ENCODE measurements around the gene XIRP2.

DNA sequence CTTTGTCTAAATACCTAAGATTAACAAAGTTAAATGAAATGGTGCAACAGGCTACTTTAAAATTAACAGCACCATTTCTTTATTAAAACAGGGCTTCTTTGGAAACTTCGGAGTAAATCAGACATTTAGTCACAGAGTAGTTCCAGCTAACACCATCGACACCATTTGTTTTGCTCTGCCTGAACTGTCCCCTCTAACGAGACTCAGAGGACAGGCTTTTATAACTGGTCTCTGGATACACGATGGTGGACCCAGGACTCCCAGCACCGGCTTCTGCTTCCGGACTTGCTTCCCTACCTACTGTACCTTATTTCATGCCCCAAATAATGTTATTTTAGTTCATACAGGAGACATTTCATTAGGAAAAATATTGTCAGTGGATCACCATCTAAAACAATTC lies 252.1 kb downstream of the XIRP2 start:
- TF ChIP-seq POLR2A (IDR thresholded peaks at IDR 0.05) (no peak), POLR2AphosphoS5 (IDR thresholded peaks at IDR 0.05) (no peak)
- TF ChIP-seq, protein P1, sequence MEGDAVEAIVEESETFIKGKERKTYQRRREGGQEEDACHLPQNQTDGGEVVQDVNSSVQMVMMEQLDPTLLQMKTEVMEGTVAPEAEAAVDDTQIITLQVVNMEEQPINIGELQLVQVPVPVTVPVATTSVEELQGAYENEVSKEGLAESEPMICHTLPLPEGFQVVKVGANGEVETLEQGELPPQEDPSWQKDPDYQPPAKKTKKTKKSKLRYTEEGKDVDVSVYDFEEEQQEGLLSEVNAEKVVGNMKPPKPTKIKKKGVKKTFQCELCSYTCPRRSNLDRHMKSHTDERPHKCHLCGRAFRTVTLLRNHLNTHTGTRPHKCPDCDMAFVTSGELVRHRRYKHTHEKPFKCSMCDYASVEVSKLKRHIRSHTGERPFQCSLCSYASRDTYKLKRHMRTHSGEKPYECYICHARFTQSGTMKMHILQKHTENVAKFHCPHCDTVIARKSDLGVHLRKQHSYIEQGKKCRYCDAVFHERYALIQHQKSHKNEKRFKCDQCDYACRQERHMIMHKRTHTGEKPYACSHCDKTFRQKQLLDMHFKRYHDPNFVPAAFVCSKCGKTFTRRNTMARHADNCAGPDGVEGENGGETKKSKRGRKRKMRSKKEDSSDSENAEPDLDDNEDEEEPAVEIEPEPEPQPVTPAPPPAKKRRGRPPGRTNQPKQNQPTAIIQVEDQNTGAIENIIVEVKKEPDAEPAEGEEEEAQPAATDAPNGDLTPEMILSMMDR (IDR thresholded peaks at IDR 0.05): no peak

Measured in prostate gland (tissue), 2 donors.